HTERT RPE-1 (cell line): ENCODE data around the gene GALNT11.

Experiments used
- in situ Hi-C: fragments of 300-500 bp; cut with MboI; formaldehyde crosslinking; loops from 4 replicates; pipeline ENCODE4 v1.14.3; 2020; ENCODE audit warnings: low sequenced_read_pairs

Gene GALNT11

DNA sequence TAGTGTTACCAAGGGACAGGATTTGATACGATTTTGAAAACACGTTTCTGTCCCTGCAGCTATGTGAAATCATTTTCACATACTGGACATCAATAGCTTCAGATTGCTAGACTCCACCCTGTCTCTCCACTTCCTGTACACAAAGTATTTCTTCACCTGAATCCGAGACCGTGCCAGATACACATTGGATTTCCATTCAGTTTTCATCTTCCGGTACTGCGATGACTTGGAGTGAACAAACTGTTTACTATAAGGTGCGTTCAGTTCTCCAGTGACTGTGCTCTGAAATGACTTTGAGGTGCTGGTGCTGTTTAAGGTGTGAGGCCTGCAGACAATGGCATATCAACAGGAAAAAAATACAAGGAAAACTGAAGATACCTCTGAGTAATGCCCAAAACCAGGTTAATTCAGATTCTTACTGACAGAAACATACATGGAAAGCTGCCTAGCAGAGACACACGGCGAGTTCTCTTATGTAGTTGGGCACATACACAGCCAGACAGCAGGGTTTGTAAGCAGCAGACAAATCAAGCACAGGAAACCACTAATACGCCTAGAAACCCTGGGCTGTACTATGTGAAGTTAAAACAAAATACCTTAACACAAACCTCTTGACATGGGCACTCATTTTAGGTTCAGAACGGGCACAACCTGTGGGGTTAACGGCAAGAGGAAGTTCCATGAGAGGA, 119.2 kb downstream of the GALNT11 start:
- in situ Hi-C loops: no loop called here

DNA sequence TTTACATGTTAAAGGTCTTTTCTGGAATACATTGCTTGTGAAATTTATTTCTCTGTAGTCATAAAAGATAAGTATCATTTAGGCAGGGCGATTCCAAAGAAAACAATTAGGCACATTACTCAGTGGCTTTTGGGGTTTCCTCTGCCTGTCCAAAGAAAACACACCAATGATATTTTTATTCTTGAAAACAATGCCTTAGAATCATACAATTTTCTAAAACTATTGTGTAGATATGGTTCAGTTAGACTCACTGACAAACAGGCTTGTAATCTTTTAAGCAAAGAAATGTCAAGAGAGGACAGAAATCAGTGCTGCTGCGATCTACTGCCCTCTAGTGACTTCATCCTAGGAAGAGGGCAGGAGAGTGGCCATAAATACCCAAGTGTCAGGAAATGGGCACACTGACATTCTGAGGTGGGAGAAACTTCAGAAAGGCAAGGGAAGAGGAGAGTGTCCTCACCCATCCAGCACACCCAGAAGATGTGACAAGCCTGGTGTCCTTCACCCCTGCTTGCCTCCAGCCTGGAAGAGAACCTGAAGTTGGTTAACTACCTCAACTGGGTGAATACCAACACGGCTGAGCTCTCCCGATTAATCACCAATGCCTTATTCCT, 120.5 kb downstream of the GALNT11 start:
- in situ Hi-C loops: no loop called here

DNA sequence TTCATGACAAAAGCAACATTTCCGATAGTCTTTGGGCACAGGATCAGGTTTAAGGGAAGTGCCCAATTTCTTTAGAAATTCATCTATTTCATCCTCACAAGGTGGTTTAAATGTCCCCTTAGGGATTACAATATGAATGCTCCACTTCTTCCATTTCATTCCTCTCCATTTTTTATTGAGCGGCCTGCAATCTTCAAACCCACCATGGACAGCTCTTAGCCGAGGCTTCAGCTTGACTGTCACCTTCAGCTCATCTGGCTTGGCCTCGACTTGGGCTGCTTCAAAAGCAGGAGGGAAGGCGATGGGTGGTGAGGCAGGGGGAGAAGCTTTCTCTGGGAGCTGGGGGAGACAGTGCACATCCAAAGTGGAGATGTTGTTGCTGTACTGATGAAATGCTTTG, 123.2 kb downstream of the GALNT11 start:
- in situ Hi-C loops: no loop called here

DNA sequence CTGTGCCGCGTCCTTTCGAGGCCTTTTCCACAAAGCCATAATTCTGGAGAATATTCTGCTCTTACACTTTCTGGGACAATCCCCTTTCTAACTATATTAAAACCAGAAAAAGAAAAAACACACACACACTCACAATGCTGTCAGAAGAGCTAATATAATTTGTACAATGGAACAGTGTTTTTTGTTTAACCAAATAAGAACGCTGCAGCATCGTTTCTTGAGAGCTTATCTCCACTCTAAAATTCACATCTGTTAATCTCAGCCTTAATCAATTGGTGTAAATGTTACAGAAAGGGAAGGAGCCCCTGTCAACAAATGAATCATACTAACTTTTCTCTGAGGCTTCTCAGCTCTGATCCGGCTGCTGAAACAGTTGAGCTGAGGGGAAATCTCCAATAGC, 123.9 kb downstream of the GALNT11 start:
- in situ Hi-C loops: no loop called here

DNA sequence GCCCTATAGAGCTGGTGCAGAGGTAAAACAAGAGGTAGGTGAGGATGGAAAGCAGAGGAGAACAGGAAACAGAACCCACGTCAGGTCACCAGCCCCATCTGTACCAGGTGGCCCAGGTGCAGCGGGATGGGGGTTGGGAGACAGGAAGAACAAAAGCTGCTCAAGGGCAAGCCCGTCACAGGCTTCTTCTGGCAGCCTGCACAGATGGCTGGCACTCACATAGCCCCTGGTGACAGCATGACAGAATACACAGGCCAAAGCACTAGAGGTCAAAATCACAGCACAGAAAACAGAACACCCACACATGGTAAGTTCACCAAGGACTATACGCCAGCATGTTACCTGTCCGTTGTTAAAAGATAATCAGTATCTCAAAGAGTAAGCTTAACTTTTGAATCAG, 126.8 kb downstream of the GALNT11 start:
- in situ Hi-C loops: no loop called here

DNA sequence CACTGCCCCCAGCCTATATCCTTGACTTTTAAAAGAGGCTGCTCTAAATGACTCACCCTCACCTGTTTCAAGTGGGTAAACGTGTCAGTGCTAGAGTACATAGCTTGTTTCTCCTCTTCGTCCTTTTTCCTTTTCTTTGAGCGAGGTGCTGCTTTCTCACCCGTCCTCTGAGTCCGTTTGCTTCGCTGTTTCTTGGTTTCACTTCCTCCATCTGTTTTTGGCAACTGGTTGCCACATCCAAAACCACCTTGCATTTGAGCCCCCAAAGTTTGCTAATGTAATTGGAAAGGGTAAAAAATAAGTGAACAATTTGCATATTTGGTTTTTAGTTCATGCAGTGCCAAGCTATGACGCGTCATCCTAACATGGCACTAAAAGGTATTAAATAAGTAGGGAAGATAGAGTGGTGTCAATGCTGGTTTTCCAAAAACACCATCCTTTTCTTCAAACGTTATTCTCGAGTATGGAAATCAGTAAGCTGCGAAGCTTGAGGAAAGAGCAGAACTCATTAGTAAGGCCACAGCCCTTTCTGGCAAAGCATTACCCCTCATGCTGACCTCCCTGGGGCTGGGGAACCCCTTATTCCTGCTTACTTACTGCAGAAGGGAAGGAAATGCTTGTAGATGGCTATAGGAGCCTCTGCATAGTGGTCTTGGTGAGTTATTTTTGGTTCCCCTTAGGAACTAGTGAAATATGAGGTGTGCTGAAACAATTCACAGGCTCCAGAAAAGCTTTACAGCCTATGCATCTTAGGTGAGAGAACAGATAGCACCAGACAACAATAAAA, 133.5 kb downstream of the GALNT11 start:
- in situ Hi-C loops: no loop called here

DNA sequence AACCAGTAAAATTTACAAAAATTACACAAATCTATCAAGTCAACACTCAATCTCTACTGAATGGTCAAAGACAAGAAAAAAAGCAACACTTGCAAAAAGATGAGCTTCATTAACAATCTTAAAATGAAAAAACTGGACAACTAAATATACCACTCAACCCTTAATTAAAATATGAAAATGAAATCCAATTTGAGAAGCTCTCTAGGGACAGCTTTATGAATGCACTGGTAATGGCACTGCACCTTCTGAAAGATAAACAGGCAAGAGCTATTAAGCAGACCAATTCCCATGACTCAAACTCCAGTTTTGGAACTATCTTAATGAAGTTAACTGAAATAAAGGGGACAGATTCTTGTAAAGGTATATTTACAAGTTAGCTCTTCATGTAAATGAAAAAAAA, 135.7 kb downstream of the GALNT11 start:
- in situ Hi-C loops: no loop called here

DNA sequence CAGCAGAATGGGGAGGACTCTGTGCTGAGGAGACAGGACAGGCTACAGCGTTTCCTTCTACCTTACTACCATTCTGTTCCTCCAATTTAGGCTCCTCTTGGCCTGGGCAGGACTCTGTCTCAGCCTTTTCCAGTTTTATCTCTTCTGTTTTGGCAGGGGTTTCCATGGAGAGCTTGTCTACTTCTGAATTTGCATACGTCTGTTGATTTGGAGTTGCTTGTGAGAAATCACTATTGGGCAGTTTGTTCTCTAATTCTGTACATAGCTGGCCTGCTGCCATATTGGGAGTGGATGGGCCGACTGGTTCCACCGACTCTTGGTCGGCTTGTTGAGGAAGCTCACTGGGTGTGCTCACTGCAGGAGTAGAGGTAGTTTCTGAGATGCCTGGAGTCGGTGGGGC, 136.8 kb downstream of the GALNT11 start:
- in situ Hi-C loops: no loop called here
